ENCODE measurements around the gene PCNX1.

DNA sequence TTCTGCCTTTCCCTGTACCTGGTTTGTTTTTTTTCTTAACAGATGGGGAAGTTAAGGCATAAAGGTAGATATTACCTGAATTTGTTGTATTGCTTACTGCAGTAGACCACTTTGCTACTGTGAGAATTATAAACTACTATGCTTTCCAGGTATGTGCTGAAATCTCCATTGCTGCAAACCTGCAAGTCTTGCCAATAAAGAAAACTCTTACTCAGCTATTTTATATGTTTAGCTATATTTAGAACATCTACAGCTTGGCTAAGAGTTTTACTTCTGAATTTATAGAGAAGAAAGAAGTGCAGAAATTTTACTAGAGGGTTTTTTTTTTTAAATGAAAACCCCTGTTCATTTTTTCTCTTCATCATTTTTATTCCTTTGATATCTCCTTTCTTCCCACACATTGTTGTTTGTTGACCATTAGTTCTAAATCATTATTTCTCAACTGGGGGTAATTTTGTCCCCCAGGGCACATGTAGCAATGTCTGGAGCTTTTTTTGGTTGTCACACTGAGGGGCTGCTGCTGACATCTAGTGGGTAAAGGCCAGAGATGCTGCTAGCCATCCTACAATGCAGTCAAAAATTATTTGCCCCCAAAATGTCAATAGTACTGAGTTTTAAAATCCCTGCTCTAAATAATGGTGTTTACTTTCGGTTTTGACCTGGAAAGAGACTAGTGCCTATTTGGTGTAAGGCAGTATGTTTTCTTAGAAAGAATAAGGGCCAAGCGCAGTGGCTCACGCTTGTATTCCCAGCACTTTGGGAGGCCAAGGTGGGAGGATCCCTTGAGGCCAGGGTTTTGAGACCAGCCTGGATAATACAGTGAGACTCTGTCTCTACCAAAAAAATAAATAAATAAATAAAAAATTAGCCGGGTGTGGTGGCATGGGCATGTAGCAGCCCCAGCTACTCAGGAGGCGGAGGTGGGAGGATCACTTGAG, 48.6 kb downstream of the PCNX1 start:
- TF ChIP-seq POLR2AphosphoS5 (IDR thresholded peaks at IDR 0.05; ENCODE audit: low read depth, low read length) = no peak
- no peak for TF ChIP-seq SIN3A (IDR thresholded peaks at IDR 0.05; ENCODE audit: borderline replicate concordance, insufficient read depth, low read length)
- TF ChIP-seq, protein P1, sequence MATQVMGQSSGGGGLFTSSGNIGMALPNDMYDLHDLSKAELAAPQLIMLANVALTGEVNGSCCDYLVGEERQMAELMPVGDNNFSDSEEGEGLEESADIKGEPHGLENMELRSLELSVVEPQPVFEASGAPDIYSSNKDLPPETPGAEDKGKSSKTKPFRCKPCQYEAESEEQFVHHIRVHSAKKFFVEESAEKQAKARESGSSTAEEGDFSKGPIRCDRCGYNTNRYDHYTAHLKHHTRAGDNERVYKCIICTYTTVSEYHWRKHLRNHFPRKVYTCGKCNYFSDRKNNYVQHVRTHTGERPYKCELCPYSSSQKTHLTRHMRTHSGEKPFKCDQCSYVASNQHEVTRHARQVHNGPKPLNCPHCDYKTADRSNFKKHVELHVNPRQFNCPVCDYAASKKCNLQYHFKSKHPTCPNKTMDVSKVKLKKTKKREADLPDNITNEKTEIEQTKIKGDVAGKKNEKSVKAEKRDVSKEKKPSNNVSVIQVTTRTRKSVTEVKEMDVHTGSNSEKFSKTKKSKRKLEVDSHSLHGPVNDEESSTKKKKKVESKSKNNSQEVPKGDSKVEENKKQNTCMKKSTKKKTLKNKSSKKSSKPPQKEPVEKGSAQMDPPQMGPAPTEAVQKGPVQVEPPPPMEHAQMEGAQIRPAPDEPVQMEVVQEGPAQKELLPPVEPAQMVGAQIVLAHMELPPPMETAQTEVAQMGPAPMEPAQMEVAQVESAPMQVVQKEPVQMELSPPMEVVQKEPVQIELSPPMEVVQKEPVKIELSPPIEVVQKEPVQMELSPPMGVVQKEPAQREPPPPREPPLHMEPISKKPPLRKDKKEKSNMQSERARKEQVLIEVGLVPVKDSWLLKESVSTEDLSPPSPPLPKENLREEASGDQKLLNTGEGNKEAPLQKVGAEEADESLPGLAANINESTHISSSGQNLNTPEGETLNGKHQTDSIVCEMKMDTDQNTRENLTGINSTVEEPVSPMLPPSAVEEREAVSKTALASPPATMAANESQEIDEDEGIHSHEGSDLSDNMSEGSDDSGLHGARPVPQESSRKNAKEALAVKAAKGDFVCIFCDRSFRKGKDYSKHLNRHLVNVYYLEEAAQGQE (IDR thresholded peaks at IDR 0.05; ENCODE audit: insufficient read depth in 1 of 2, low read depth in 2 of 2, low read length in 2 of 2) = no peak
- no peak for TF ChIP-seq FOXP2 (optimal IDR thresholded peaks at IDR 0.05; ENCODE audit: borderline replicate concordance, extremely low read depth, extremely low read length, insufficient read depth)
- no peak for TF ChIP-seq TAF1 (IDR thresholded peaks at IDR 0.05; ENCODE audit: borderline replicate concordance, insufficient read depth, low read length)

Data from PFSK-1 (cell line).